Panc1 (cell line): ENCODE results near the gene LYPLA2.

ENCODE experiments used
- POLR2AphosphoS5 ChIP-seq: IDR thresholded peaks from 2 replicates; pipeline ENCODE4 v1.6.1; 2012; ENCODE audit warnings: mild to moderate bottlenecking, low read depth, low read length, moderate library complexity
- TF ChIP-seq, protein P1 (sequence below): fragments of 450-650 bp; IDR thresholded peaks from 2 replicates; pipeline ENCODE4 v1.5.1; 2017; ENCODE audit warnings: mild to moderate bottlenecking

DNA sequence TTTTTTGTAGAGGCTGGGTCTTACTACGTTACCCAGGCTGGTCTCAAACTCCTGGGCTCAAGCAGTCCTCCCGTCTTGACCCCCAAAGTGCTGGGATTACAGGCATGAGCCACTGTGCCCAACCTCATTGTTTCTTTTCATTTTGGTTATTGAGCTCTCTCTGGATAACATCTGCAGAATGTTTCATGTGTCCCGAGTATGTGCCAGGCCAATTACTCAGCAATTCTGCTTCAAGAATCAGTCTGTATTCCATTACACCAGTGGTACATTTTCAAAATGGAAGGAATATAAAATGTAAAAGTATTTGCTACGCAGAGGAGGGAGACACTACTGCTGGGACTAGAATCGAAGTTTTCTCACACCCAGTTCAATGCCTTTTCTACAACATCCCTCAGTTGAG lies 49.3 kb upstream of the LYPLA2 start:
- no peak for TF ChIP-seq POLR2AphosphoS5
- TF ChIP-seq, protein P1, sequence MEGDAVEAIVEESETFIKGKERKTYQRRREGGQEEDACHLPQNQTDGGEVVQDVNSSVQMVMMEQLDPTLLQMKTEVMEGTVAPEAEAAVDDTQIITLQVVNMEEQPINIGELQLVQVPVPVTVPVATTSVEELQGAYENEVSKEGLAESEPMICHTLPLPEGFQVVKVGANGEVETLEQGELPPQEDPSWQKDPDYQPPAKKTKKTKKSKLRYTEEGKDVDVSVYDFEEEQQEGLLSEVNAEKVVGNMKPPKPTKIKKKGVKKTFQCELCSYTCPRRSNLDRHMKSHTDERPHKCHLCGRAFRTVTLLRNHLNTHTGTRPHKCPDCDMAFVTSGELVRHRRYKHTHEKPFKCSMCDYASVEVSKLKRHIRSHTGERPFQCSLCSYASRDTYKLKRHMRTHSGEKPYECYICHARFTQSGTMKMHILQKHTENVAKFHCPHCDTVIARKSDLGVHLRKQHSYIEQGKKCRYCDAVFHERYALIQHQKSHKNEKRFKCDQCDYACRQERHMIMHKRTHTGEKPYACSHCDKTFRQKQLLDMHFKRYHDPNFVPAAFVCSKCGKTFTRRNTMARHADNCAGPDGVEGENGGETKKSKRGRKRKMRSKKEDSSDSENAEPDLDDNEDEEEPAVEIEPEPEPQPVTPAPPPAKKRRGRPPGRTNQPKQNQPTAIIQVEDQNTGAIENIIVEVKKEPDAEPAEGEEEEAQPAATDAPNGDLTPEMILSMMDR = no peak
